ENCODE data around the gene LIN9. TPM values are rescaled to one million over a fixed set of nuclear protein-coding genes. Genes with fewer than 3 reads are reported as not detected.

Gene LIN9
- total and polyA plus RNA-seq, 2 donors (not counting 3 experiments of a cell fraction or from before 2014, with no cell fraction given) = 2.5 to 7.6 TPM

GRCh38 chr1:226314055-226314454, 5.1 kb upstream of the LIN9 start:
- H3K27ac ChIP-seq (ENCODE audit: insufficient read depth, low read depth, low read length) = no peak overlapping the region
- intact Hi-C loops (cut with micrococcal nuclease) (no loop called here), dilution Hi-C loops (cut with MboI; ENCODE audit: extremely low pct_ligation_motif_present, low sequenced_read_pairs) (no loop called here)
- CTCF ChIA-PET = interaction anchor here (0.6 kb wide), 1 partner anchor 189 kb away, joined by 3 read pairs; no protein-coding TSS in a partner anchor
- POLR2A ChIA-PET = interaction anchor here (0.6 kb wide), 1 partner anchor 14 kb away, joined by 4 read pairs; no protein-coding TSS in a partner anchor
- H3K9ac ChIP-seq (replicated peaks; ENCODE audit: extremely low read depth, insufficient read depth, low read length) = no peak overlapping the region
- H3K4me2 ChIP-seq (ENCODE audit: insufficient read depth, low read length) = no peak overlapping the region
- FAIRE-seq = no peak
- H3K4me3 ChIP-seq (replicated peaks in 1 of 3; ENCODE audit: insufficient read depth in 1 of 3, low read depth in 1 of 3, low read length in 3 of 3) = no peak overlapping the region
- no peaks in the 10 kb centered on the region for H3K36me3 ChIP-seq (ENCODE audit: control insufficient read depth in 2 of 2, extremely low read depth in 1 of 2, insufficient read depth in 2 of 2, low read length in 2 of 2)
- peaks cover 5% of the 10 kb centered on the region for H3K4me1 ChIP-seq (ENCODE audit: control insufficient read depth, extremely low read depth, insufficient read depth, low read length)
- no peak for TF ChIP-seq MYC (IDR thresholded peaks at IDR 0.05; ENCODE audit: low read depth, low read length)
- TF ChIP-seq EZH2 (IDR thresholded peaks at IDR 0.05; ENCODE audit: borderline replicate concordance, low read depth, low read length, severe bottlenecking) = no peak
- no peaks in the 10 kb centered on the region for H3K9me3 ChIP-seq (replicated peaks; ENCODE audit: control insufficient read depth, insufficient read depth, low read length)
- no peaks in the 10 kb centered on the region for H3K9me1 ChIP-seq (replicated peaks; ENCODE audit: control insufficient read depth, extremely low read depth, insufficient read depth, low read length)
- peaks cover 4 to 8% of the 10 kb centered on the region in 2 experiments for H3K27me3 ChIP-seq (ENCODE audit: control insufficient read depth in 2 of 2, insufficient read depth in 2 of 2, low read length in 2 of 2)
- DNase-seq (ENCODE audit: low read depth, low spot score) = no peak
- H3K79me2 ChIP-seq (ENCODE audit: control insufficient read depth, insufficient read depth, low read length) = no peaks in the 10 kb centered on the region
- no peaks in the 10 kb centered on the region for H4K20me1 ChIP-seq (replicated peaks; ENCODE audit: control insufficient read depth, extremely low read depth, insufficient read depth, low read length)
- no TSS peak for BruUV-seq (replicated peaks)
- no peak overlapping the region for H2AFZ ChIP-seq (ENCODE audit: low read depth, low read length)

GRCh38 chr1:226312065-226312464, 3.1 kb upstream of the LIN9 start:
- intact Hi-C loops (cut with micrococcal nuclease) = no loop called here
- H3K9me3 ChIP-seq (replicated peaks; ENCODE audit: control insufficient read depth, insufficient read depth, low read length) = no peaks in the 10 kb centered on the region
- H3K4me2 ChIP-seq (ENCODE audit: insufficient read depth, low read length) = no peak overlapping the region
- H3K4me3 ChIP-seq (replicated peaks in 1 of 3; ENCODE audit: insufficient read depth in 1 of 3, low read depth in 1 of 3, low read length in 3 of 3) = no peak overlapping the region
- no peaks in the 10 kb centered on the region for H4K20me1 ChIP-seq (replicated peaks; ENCODE audit: control insufficient read depth, extremely low read depth, insufficient read depth, low read length)
- TF ChIP-seq POLR2AphosphoS5 (IDR thresholded peaks at IDR 0.05; ENCODE audit: insufficient read depth, low read depth, low read length) = no peak
- TF ChIP-seq MYC (IDR thresholded peaks at IDR 0.05; ENCODE audit: low read depth, low read length) = no peak
- TF ChIP-seq, protein P1, sequence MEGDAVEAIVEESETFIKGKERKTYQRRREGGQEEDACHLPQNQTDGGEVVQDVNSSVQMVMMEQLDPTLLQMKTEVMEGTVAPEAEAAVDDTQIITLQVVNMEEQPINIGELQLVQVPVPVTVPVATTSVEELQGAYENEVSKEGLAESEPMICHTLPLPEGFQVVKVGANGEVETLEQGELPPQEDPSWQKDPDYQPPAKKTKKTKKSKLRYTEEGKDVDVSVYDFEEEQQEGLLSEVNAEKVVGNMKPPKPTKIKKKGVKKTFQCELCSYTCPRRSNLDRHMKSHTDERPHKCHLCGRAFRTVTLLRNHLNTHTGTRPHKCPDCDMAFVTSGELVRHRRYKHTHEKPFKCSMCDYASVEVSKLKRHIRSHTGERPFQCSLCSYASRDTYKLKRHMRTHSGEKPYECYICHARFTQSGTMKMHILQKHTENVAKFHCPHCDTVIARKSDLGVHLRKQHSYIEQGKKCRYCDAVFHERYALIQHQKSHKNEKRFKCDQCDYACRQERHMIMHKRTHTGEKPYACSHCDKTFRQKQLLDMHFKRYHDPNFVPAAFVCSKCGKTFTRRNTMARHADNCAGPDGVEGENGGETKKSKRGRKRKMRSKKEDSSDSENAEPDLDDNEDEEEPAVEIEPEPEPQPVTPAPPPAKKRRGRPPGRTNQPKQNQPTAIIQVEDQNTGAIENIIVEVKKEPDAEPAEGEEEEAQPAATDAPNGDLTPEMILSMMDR (IDR thresholded peaks at IDR 0.05; ENCODE audit: extremely low read depth in 1 of 2, insufficient read depth in 1 of 2, low read depth in 1 of 2, low read length in 2 of 2) = no peak
- ChIA-PET CTCF (interaction anchor here (1.2 kb wide), 1 partner anchor 14 kb away, joined by 3 read pairs; no protein-coding TSS in a partner anchor), POLR2A (no interaction called here)
- H2AFZ ChIP-seq (ENCODE audit: low read depth, low read length) = no peak overlapping the region
- no TSS peak for BruUV-seq (replicated peaks)
- peaks cover 13% of the 10 kb centered on the region for H3K4me1 ChIP-seq (ENCODE audit: control insufficient read depth, extremely low read depth, insufficient read depth, low read length)
- peaks cover 4 to 8% of the 10 kb centered on the region in 2 experiments for H3K27me3 ChIP-seq (ENCODE audit: control insufficient read depth in 2 of 2, insufficient read depth in 2 of 2, low read length in 2 of 2)
- DNase-seq (ENCODE audit: low read depth, low spot score) (no peak), FAIRE-seq (no peak)
- H3K27ac ChIP-seq (ENCODE audit: insufficient read depth, low read depth, low read length) = no peak overlapping the region
- no peak overlapping the region for H3K9ac ChIP-seq (replicated peaks; ENCODE audit: extremely low read depth, insufficient read depth, low read length)
- no peaks in the 10 kb centered on the region for H3K36me3 ChIP-seq (ENCODE audit: control insufficient read depth in 2 of 2, extremely low read depth in 1 of 2, insufficient read depth in 2 of 2, low read length in 2 of 2)
- dilution Hi-C loops (cut with MboI; ENCODE audit: extremely low pct_ligation_motif_present, low sequenced_read_pairs) = no loop called here
- H3K79me2 ChIP-seq (ENCODE audit: control insufficient read depth, insufficient read depth, low read length) = peaks cover 17% of the 10 kb centered on the region
- no peaks in the 10 kb centered on the region for H3K9me1 ChIP-seq (replicated peaks; ENCODE audit: control insufficient read depth, extremely low read depth, insufficient read depth, low read length)

Measured in endothelial cell of umbilical vein (primary cell).